ENCODE results near the gene DPP7. TPM values are rescaled to one million over a fixed set of nuclear protein-coding genes. Genes with fewer than 3 reads are reported as not detected.

DPP7 gene
- total RNA-seq, 2 donors from 2014 or later, result 20.1 to 30.6 TPM

- 90% methylated on average over 15 to 19 of the region's 19 CpGs for WGBS, 2 experiments (ENCODE audit: insufficient coverage in 1 of 2, insufficient read length in 1 of 2)
- Histone ChIP-seq H3K36me3 (ENCODE audit: control insufficient read depth, insufficient read depth, low read length) (no peaks in the 10 kb centered on the region), H3K27me3 (ENCODE audit: control insufficient read depth, insufficient read depth, low read length, poor library complexity, severe bottlenecking) (peaks cover 20% of the 10 kb centered on the region), H3K4me1 (ENCODE audit: control insufficient read depth, insufficient read depth, low read length) (no peaks in the 10 kb centered on the region), H3K27ac (ENCODE audit: low read depth, low read length) (no peak overlapping the region), H3K9me3 (ENCODE audit: control insufficient read depth, low read length) (no peaks in the 10 kb centered on the region), H3K9ac (ENCODE audit: extremely low read depth, low read length, poor library complexity, severe bottlenecking) (no peak overlapping the region), H3K4me3 (ENCODE audit: low read length) (no peak overlapping the region)
- Mint-ChIP-seq H3K4me1 (no peaks in the 10 kb centered on the region), H3K4me3 (no peak overlapping the region), H3K27me3 (ENCODE audit: insufficient read depth) (peaks cover 21% of the 10 kb centered on the region), H3K27ac (no peak overlapping the region), H3K36me3 (ENCODE audit: low read depth) (no peaks in the 10 kb centered on the region), H3K9me3 (no peaks in the 10 kb centered on the region)
- DNase-seq, result no peak
- TF ChIP-seq CTCF (conservative IDR thresholded peaks at IDR 0.05), result no peak
Observed at GRCh38 chr9:137148661-137149060, 34.1 kb upstream of the DPP7 start.

- DNase-seq, result no peak
- Histone ChIP-seq H3K4me1 (ENCODE audit: control insufficient read depth, insufficient read depth, low read length) (no peaks in the 10 kb centered on the region), H3K4me3 (ENCODE audit: low read length) (no peak overlapping the region), H3K9me3 (ENCODE audit: control insufficient read depth, low read length) (no peaks in the 10 kb centered on the region), H3K27me3 (ENCODE audit: control insufficient read depth, insufficient read depth, low read length, poor library complexity, severe bottlenecking) (peaks cover 24% of the 10 kb centered on the region), H3K9ac (ENCODE audit: extremely low read depth, low read length, poor library complexity, severe bottlenecking) (no peak overlapping the region), H3K36me3 (ENCODE audit: control insufficient read depth, insufficient read depth, low read length) (no peaks in the 10 kb centered on the region), H3K27ac (ENCODE audit: low read depth, low read length) (no peak overlapping the region)
- H3K4me1 Mint-ChIP-seq, result no peaks in the 10 kb centered on the region
- no peaks in the 10 kb centered on the region for H3K9me3 Mint-ChIP-seq
- H3K4me3 Mint-ChIP-seq, result no peak overlapping the region
- WGBS, 2 experiments (ENCODE audit: insufficient coverage in 1 of 2, insufficient read length in 1 of 2), result 80 to 84% methylated on average over 24 to 27 of the region's 27 CpGs
- no peak for TF ChIP-seq CTCF (conservative IDR thresholded peaks at IDR 0.05)
- no peaks in the 10 kb centered on the region for H3K36me3 Mint-ChIP-seq (ENCODE audit: low read depth)
- H3K27me3 Mint-ChIP-seq (ENCODE audit: insufficient read depth), result peaks cover 25% of the 10 kb centered on the region
- H3K27ac Mint-ChIP-seq, result no peak overlapping the region
Observed at GRCh38 chr9:137148242-137148641, 33.7 kb upstream of the DPP7 start.

- DNase-seq, result no peak
- no peak for TF ChIP-seq CTCF (conservative IDR thresholded peaks at IDR 0.05)
- H3K36me3 Mint-ChIP-seq (ENCODE audit: low read depth), result no peaks in the 10 kb centered on the region
- H3K4me3 Mint-ChIP-seq, result no peak overlapping the region
- H3K27me3 ChIP-seq (ENCODE audit: control insufficient read depth, insufficient read depth, low read length, poor library complexity, severe bottlenecking), result peaks cover 29% of the 10 kb centered on the region
- H3K27ac Mint-ChIP-seq, result no peak overlapping the region
- no peaks in the 10 kb centered on the region for H3K36me3 ChIP-seq (ENCODE audit: control insufficient read depth, insufficient read depth, low read length)
- no peaks in the 10 kb centered on the region for H3K9me3 Mint-ChIP-seq
- H3K27me3 Mint-ChIP-seq (ENCODE audit: insufficient read depth), result peaks cover 29% of the 10 kb centered on the region
- H3K27ac ChIP-seq (ENCODE audit: low read depth, low read length), result no peak overlapping the region
- 62 to 67% methylated on average over 13 to 24 of the region's 24 CpGs for WGBS, 2 experiments (ENCODE audit: insufficient coverage in 1 of 2, insufficient read length in 1 of 2)
- no peaks in the 10 kb centered on the region for H3K9me3 ChIP-seq (ENCODE audit: control insufficient read depth, low read length)
- no peaks in the 10 kb centered on the region for H3K4me1 ChIP-seq (ENCODE audit: control insufficient read depth, insufficient read depth, low read length)
- no peak overlapping the region for H3K4me3 ChIP-seq (ENCODE audit: low read length)
- H3K9ac ChIP-seq (ENCODE audit: extremely low read depth, low read length, poor library complexity, severe bottlenecking), result no peak overlapping the region
- no peaks in the 10 kb centered on the region for H3K4me1 Mint-ChIP-seq
Observed at GRCh38 chr9:137147793-137148160, 33.2 kb upstream of the DPP7 start.
